G401 (cell line): ENCODE results near the gene GPHA2. TPM values are rescaled to one million over a fixed set of nuclear protein-coding genes. Genes with fewer than 3 reads are reported as not detected.

ENCODE experiments used
- DNase-seq: peaks from one replicate; pipeline ENCODE4 v3.0.0-alpha.2; 2015; ENCODE audit warnings: low spot score
- in situ Hi-C: cut with HindIII; loops from 2 replicates; pipeline ENCODE4 v1.10.0; 2016; ENCODE audit warnings: low sequenced_read_pairs, mixed read lengths
- total RNA-seq: library from RNA; depleted of rRNA; stranded (reverse); fragments of >200 nt; shearing (Covaris generic); gene quantifications from 2 replicates; pipeline ENCODE4 v1.2.3, GENCODE V29; 2014; rRNA removed

The GPHA2 gene
- total RNA-seq, 1 experiment from 2014 or later = 0.54 TPM

GRCh38 chr11:64894070-64894811 is 41.5 kb downstream of the GPHA2 start:
- in situ Hi-C loops = loop anchor here (5.0 kb wide), 1 partner anchor 47 kb away; no protein-coding TSS in a partner anchor
- DNase-seq = peak; percentile 70

DNA sequence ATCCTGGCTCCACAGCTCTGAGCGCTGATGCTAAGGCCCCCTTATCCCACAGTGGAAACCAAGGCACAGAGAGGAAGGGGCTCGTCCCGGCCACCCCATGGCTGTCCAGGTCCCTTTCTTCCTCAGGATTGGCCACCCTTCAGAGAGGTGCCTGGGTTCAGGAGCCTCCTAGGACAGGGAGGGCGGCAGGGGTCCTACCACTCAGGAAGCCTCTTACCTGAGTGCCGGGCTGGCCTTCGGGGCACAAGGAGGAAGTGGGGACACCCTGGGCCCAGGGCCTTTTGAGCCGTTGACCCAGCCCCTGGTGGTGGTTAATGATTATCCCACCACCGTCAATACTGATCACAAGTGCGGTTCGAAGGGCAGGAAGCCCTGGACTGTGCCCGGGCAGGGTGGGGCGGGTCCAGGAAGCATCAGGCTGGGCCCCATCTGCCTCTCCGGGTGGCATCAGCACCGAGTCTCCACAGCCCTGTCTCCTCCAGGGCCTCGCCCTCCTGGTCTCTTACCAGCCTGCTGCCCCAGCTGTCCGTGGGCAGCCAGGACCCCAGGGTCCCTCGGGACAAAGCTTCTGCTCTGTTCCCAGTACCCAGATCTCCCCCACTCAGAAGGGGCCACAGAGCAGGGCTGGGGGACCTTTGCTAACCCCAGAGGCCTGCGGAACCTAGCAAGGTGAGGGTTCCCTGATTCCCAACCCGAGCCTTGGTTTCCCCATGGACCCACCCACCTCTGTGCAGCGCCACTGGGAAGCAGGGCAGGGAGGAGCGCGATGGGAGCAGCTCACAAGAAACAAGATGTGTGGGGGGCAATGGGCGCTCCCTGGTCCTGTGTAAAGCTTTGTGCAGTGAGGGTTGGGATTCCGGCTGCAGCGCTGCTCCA is 42.3 kb downstream of the GPHA2 start:
- DNase-seq = no peak
- in situ Hi-C loops = loop anchor here (5.0 kb wide), 1 partner anchor 46 kb away; no protein-coding TSS in a partner anchor

- in situ Hi-C loops = loop anchor here (5.0 kb wide), 1 partner anchor 46 kb away; no protein-coding TSS in a partner anchor
- no peak for DNase-seq
These were observed 42.9 kb downstream of the GPHA2 start for GRCh38 chr11:64892838-64893193.

GRCh38 chr11:64892411-64892831 is 43.3 kb downstream of the GPHA2 start:
- in situ Hi-C loops = loop anchor here (5.0 kb wide), 1 partner anchor 45 kb away; no protein-coding TSS in a partner anchor
- peak; percentile 70 for DNase-seq

DNA sequence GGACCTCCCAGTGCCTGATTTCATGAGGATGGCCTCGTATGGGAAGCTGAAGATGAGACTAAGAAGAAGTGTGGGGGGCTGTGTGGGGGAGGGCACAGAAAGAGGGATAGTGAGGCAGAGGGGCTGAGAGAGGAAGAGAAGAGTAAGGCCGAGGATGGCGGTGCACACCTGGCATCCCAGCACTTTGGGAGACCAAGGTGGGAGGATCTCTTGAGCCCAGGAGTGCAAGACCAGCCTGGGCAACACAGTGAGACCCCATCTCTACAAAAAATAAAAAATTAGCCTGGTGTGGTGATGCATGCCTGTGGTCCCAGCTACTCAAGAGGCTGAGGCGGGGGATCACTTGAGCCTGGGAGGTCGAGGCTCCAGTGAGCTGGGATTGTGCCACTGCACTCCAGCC is 43.8 kb downstream of the GPHA2 start:
- in situ Hi-C loops = loop anchor here (5.0 kb wide), 1 partner anchor 45 kb away; no protein-coding TSS in a partner anchor
- no peak for DNase-seq

GRCh38 chr11:64891215-64891848 is 44.4 kb downstream of the GPHA2 start:
- in situ Hi-C loops = loop anchor here (5.0 kb wide), 1 partner anchor 44 kb away; no protein-coding TSS in a partner anchor
- no peak for DNase-seq

DNA sequence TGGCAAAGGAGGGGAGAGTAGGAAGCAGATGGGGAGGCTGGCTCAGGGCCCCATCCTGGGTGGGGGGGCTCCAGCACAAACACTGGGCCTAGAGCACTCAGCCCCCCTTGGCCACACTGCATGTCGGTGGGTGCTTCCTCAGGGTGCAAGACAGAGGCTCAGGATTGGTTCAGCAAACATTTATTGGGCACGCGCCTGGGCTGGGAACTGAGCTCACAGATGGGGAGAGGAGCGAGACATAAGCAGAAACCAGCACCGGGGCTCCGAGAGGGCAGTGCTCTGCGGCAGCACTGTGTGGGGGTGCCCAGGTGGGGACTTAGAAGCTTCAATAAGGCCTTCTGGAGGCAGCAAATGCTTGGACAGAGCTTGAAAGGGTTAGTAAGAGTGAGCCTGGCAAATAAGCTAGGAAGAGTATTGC is 45.2 kb downstream of the GPHA2 start:
- DNase-seq = peak; percentile 82
- in situ Hi-C loops = loop anchor here (5.0 kb wide), 1 partner anchor 43 kb away; no protein-coding TSS in a partner anchor

DNA sequence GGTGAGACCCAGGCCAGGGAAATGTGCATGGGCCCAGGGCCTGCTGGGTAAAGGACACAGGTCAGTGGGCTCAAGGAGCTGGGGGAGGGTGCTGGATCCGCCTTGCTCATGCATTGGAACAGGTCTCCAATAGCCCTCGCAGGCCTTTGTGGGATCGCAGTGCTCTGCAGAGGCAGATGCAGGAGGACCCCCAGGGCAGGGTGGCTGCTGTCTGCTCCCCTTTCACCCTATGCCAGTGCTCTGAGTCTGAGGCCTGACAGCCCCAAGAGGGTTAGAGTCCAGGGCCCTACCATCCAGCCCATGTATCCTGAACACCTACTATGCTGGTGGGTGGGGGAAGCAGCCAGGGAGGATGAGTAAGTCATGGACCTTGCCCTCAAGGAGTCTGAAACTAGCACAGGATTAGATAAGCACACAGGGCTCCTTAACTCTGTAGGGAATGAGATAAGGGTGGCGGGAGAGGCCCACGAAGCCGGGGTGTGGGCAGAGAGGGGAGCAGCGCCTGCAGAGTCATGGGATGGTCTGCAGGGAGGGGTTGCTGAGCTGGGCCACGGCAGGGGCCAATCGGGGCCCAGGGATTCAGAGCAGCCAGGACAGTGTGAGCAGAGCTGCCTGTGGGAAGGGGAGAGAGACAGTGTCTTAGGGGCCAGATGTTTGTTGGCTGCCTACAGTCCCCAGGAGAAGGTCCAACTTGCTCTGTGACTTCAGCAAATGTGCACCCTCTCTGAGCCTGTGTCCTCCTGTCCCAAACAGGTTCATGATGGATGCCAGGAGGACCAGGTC is 46.8 kb downstream of the GPHA2 start:
- DNase-seq = no peak
- in situ Hi-C loops = no loop called here

GRCh38 chr11:64888406-64888728 is 47.3 kb downstream of the GPHA2 start:
- DNase-seq = no peak
- in situ Hi-C loops = no loop called here

GRCh38 chr11:64887757-64888405 is 47.8 kb downstream of the GPHA2 start:
- in situ Hi-C loops = no loop called here
- peak; percentile 82 for DNase-seq

- in situ Hi-C loops = no loop called here
These were observed 48.4 kb downstream of the GPHA2 start for GRCh38 chr11:64887234-64887756.

DNA sequence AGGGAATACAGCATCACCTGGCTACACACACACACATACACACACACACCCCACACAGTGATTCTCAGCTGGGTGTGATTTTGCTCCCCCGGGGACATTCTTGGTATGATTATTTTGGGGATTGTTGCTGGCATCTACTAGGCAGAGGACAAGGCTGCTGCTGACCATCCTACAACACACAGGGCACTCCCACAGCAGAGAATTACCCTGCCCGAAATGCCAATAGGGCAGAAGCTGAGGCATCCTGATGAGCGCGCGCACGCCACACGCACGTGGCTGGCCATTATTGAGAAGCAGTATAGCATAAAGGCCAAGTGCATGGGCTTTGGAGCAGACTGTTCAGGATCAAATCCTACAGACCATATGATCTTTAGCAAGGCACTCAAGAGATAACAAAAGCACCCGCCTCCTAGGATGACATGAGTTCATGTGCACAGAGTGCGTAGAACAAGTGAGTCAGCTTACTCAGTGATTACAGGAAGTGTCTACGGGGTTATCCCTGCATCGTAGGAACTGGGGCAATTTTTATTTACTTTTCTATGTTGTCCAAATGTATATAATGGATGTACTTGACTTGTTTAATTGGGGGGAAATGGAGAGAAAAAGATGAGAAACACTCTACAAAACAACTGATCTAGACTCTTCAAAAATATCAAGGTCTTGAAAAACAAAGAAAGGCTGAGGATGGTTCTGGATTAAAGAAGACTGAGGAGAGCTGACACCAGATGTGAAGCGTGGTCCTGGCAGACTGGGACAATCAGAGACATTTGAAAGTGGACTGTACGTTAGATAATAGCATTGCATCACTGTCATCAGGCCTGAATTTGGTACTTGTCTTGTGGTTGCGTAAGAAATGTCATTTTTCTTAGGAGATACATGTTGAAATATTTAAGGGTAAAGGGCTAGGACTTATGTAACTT is 50.1 kb downstream of the GPHA2 start:
- in situ Hi-C loops = no loop called here
- no peak for DNase-seq

More at GRCh38 chr11:64887234-64887756, 48.4 kb downstream of the GPHA2 start:
- no peak for DNase-seq

Other genes starting within 250 kb of the GPHA2 start
- gene NRXN2, start 212.7 kb downstream of the GPHA2 start, total RNA-seq = 16.7 and 24.1 TPM in 2 replicates
- 0.62 and 1.9 TPM in 2 replicates for gene RASGRP2, start 191.8 kb downstream of the GPHA2 start, total RNA-seq
- gene PYGM, start 175.9 kb downstream of the GPHA2 start, total RNA-seq = 8.6 and 11.6 TPM in 2 replicates
- gene SF1, start 157.4 kb downstream of the GPHA2 start, total RNA-seq = 114 and 170 TPM in 2 replicates
- 24.7 and 26.6 TPM in 2 replicates for gene MAP4K2, start 132.7 kb downstream of the GPHA2 start, total RNA-seq
- gene MEN1, start 125.3 kb downstream of the GPHA2 start, total RNA-seq = 12.3 and 13.9 TPM in 2 replicates
- 1.6 and 2.3 TPM in 2 replicates for gene CDC42BPG, start 91.2 kb downstream of the GPHA2 start, total RNA-seq
- gene EHD1, start 57.3 kb downstream of the GPHA2 start, total RNA-seq = 25.3 and 32.4 TPM in 2 replicates
- gene ATG2A, start 18.7 kb downstream of the GPHA2 start, total RNA-seq = 15.8 and 20.5 TPM in 2 replicates
- gene PPP2R5B, start 11.2 kb downstream of the GPHA2 start, total RNA-seq = 11.7 and 20.5 TPM in 2 replicates
- not detected in 2 replicates for gene MAJIN, start 36.2 kb upstream of the GPHA2 start, total RNA-seq
- 0.37 and 4.1 TPM in 2 replicates for gene BATF2, start 61.1 kb upstream of the GPHA2 start, total RNA-seq
- 175 and 216 TPM in 2 replicates for gene ARL2, start 78.3 kb upstream of the GPHA2 start, total RNA-seq
- 10.1 and 12.8 TPM in 2 replicates for gene SNX15, start 91.5 kb upstream of the GPHA2 start, total RNA-seq
- 52.3 and 52.9 TPM in 2 replicates for gene SAC3D1, start 105.3 kb upstream of the GPHA2 start, total RNA-seq
- not detected in 2 replicates for gene NAALADL1, start 122.7 kb upstream of the GPHA2 start, total RNA-seq
- 59.1 and 71.2 TPM in 2 replicates for gene CDCA5, start 148.1 kb upstream of the GPHA2 start, total RNA-seq
- gene ZFPL1, start 148.3 kb upstream of the GPHA2 start, total RNA-seq = 17.7 and 42.6 TPM in 2 replicates
- gene VPS51, start 160.3 kb upstream of the GPHA2 start, total RNA-seq = 212 and 303 TPM in 2 replicates
- 23.5 and 39.0 TPM in 2 replicates for gene TM7SF2, start 176.0 kb upstream of the GPHA2 start, total RNA-seq
- 12.7 and 21.0 TPM in 2 replicates for gene ZNHIT2, start 181.8 kb upstream of the GPHA2 start, total RNA-seq
- 137 and 188 TPM in 2 replicates for gene FAU, start 186.2 kb upstream of the GPHA2 start, total RNA-seq
- 108 and 117 TPM in 2 replicates for gene MRPL49, start 186.4 kb upstream of the GPHA2 start, total RNA-seq
- 6.9 and 16.3 TPM in 2 replicates for gene SYVN1, start 198.6 kb upstream of the GPHA2 start, total RNA-seq
- gene SPDYC, start 234.3 kb upstream of the GPHA2 start, total RNA-seq = 2.0 and 3.4 TPM in 2 replicates
- gene CAPN1, start 246.0 kb upstream of the GPHA2 start, total RNA-seq = 76.6 and 128 TPM in 2 replicates